Natural killer cell treated with Interleukin-12 subunit alpha and Interleukin-12 subunit beta and Interleukin-15 and Interleukin-18, amount 100 ng/mL, for 72 hours (primary cell): Measurements from ENCODE around the gene SEC24A. TPM values are rescaled to one million over a fixed set of nuclear protein-coding genes. Genes with fewer than 3 reads are reported as not detected.
A peak's percentile ranks its signal among the peaks of the same experiment; 100 is the strongest.
"Not testable (repeated sequence)": the region's sequence is repeated elsewhere in the genome, so short reads cannot be mapped to it uniquely, and the experiment has no call there.

ENCODE experiments used
- ATAC-seq, 2 donors: fragments of 150-1000 bp; cut with Tn5 transposase in 1 of 2; sonication (Bioruptor Pico), chemical (Tn5 transposase) in 1 of 2; 2 replicates each; pipeline ENCODE4 v1.10.0; 2021
- DNase-seq: peaks from one replicate; pipeline ENCODE4 v3.0.0; 2022; ENCODE audit warnings: low spot score
- H3K27ac Mint-ChIP-seq, 2 donors: 1 replicate in 1 of 2; 2 replicates in 1 of 2; pipeline ENCODE4 v1.8.0; 2022; ENCODE audit warnings: mixed read lengths in 2 of 2, mild to moderate bottlenecking in 1 of 2, moderate library complexity in 1 of 2
- H3K27me3 Mint-ChIP-seq, 2 donors: 1 replicate in 1 of 2; 2 replicates in 1 of 2; pipeline ENCODE4 v1.8.0; 2022; ENCODE audit warnings: mixed read lengths in 2 of 2
- H3K36me3 Mint-ChIP-seq: one replicate; pipeline ENCODE4 v1.8.0; 2022; ENCODE audit warnings: mixed read lengths
- H3K4me1 Mint-ChIP-seq, 2 donors: 1 replicate in 1 of 2; 2 replicates in 1 of 2; pipeline ENCODE4 v1.8.0; 2022; ENCODE audit warnings: low read depth in 2 of 2, mixed read lengths in 2 of 2, mild to moderate bottlenecking in 1 of 2
- H3K4me3 Mint-ChIP-seq: one replicate; pipeline ENCODE4 v1.8.0; 2022; ENCODE audit warnings: mixed read lengths
- H3K9me3 Mint-ChIP-seq: 2 replicates; pipeline ENCODE4 v1.8.0; 2022; ENCODE audit warnings: mixed read lengths
- total RNA-seq, 2 donors: library from RNA; stranded (reverse); gene quantifications; one replicate each; pipeline ENCODE4 v1.2.3, GENCODE V29; 2022

SEC24A gene
- total RNA-seq, 2 donors from 2014 or later: 40.2 to 42.1 TPM

- no peak for DNase-seq
- H3K27ac Mint-ChIP-seq: no peak overlapping the region
These were observed 14.4 kb downstream of the SEC24A start for GRCh38 chr5:134662971-134663370.

GRCh38 chr5:134664448-134664847 lies 15.9 kb downstream of the SEC24A start:
- no peak for DNase-seq
- Mint-ChIP-seq H3K27me3 (no peaks in the 10 kb centered on the region), H3K9me3 (no peaks in the 10 kb centered on the region), H3K4me1 (peaks cover 8 to 11% of the 10 kb centered on the region in 2 donors), H3K36me3 (peaks cover 6% of the 10 kb centered on the region), H3K4me3 (no peak overlapping the region), H3K27ac (no peak overlapping the region)
- ATAC-seq: no peak

More at GRCh38 chr5:134662971-134663370, 14.4 kb downstream of the SEC24A start:
- Mint-ChIP-seq H3K4me3 (no peak overlapping the region), H3K4me1 (peaks cover 13 to 18% of the 10 kb centered on the region in 2 donors), H3K27me3 (no peaks in the 10 kb centered on the region), H3K9me3 (no peaks in the 10 kb centered on the region), H3K36me3 (peaks cover 6% of the 10 kb centered on the region)
- no peak for ATAC-seq

- H3K27me3 Mint-ChIP-seq, H3K36me3 Mint-ChIP-seq, DNase-seq, H3K4me1 Mint-ChIP-seq, ATAC-seq, H3K4me3 Mint-ChIP-seq, H3K27ac Mint-ChIP-seq, H3K9me3 Mint-ChIP-seq: not testable (repeated sequence)
These were observed 25.0 kb downstream of the SEC24A start for GRCh38 chr5:134673546-134673945.

- DNase-seq, H3K4me1 Mint-ChIP-seq, H3K4me3 Mint-ChIP-seq, H3K36me3 Mint-ChIP-seq, ATAC-seq, H3K9me3 Mint-ChIP-seq, H3K27ac Mint-ChIP-seq, H3K27me3 Mint-ChIP-seq: not testable (repeated sequence)
These were observed 28.8 kb downstream of the SEC24A start for GRCh38 chr5:134677357-134677756.

- ATAC-seq, DNase-seq, H3K9me3 Mint-ChIP-seq, H3K4me1 Mint-ChIP-seq, H3K4me3 Mint-ChIP-seq, H3K27ac Mint-ChIP-seq, H3K27me3 Mint-ChIP-seq: not testable (repeated sequence)
- H3K36me3 Mint-ChIP-seq: peaks cover 20% of the 10 kb centered on the region
These were observed 41.6 kb downstream of the SEC24A start for GRCh38 chr5:134690144-134690543.

GRCh38 chr5:134692722-134693121 lies 44.1 kb downstream of the SEC24A start:
- H3K36me3 Mint-ChIP-seq: peaks cover 14% of the 10 kb centered on the region
- no peaks in the 10 kb centered on the region for H3K4me1 Mint-ChIP-seq
- H3K27me3 Mint-ChIP-seq: no peaks in the 10 kb centered on the region
- H3K27ac Mint-ChIP-seq: no peak overlapping the region
- ATAC-seq (no peak), DNase-seq (no peak)
- no peaks in the 10 kb centered on the region for H3K9me3 Mint-ChIP-seq
- H3K4me3 Mint-ChIP-seq: no peak overlapping the region

GRCh38 chr5:134708301-134708700 lies 59.7 kb downstream of the SEC24A start:
- Mint-ChIP-seq H3K27me3 (no peaks in the 10 kb centered on the region), H3K4me1 (no peaks in the 10 kb centered on the region), H3K4me3 (no peak overlapping the region), H3K36me3 (peaks cover 6% of the 10 kb centered on the region), H3K27ac (no peak overlapping the region), H3K9me3 (no peaks in the 10 kb centered on the region)
- no peak for DNase-seq
- no peak for ATAC-seq

GRCh38 chr5:134714120-134714519 lies 65.5 kb downstream of the SEC24A start:
- no peak for DNase-seq
- Mint-ChIP-seq H3K4me3 (no peak overlapping the region), H3K27me3 (no peaks in the 10 kb centered on the region), H3K9me3 (no peaks in the 10 kb centered on the region), H3K36me3 (peaks cover 17% of the 10 kb centered on the region), H3K4me1 (no peaks in the 10 kb centered on the region), H3K27ac (no peak overlapping the region)
- peak in 1 of 2 donors; percentile 44 for ATAC-seq

- no peaks in the 10 kb centered on the region for H3K27me3 Mint-ChIP-seq
- no peaks in the 10 kb centered on the region for H3K4me1 Mint-ChIP-seq
- H3K4me3 Mint-ChIP-seq: no peak overlapping the region
- peaks cover 17% of the 10 kb centered on the region for H3K36me3 Mint-ChIP-seq
- H3K9me3 Mint-ChIP-seq: no peaks in the 10 kb centered on the region
- no peak for DNase-seq
- peak in 1 of 2 donors; percentile 58 for ATAC-seq
- no peak overlapping the region for H3K27ac Mint-ChIP-seq
These were observed 66.0 kb downstream of the SEC24A start for GRCh38 chr5:134714541-134714940.

- H3K27ac Mint-ChIP-seq, H3K27me3 Mint-ChIP-seq, ATAC-seq, H3K4me1 Mint-ChIP-seq, DNase-seq, H3K9me3 Mint-ChIP-seq, H3K4me3 Mint-ChIP-seq: not testable (repeated sequence)
- peaks cover 13% of the 10 kb centered on the region for H3K36me3 Mint-ChIP-seq
These were observed 66.9 kb downstream of the SEC24A start for GRCh38 chr5:134715466-134715865.

- H3K4me1 Mint-ChIP-seq: no peaks in the 10 kb centered on the region
- no peaks in the 10 kb centered on the region for H3K27me3 Mint-ChIP-seq
- H3K36me3 Mint-ChIP-seq: peaks cover 15% of the 10 kb centered on the region
- H3K4me3 Mint-ChIP-seq: no peak overlapping the region
- H3K27ac Mint-ChIP-seq: no peak overlapping the region
- DNase-seq (no peak), ATAC-seq (no peak)
- H3K9me3 Mint-ChIP-seq: no peaks in the 10 kb centered on the region
These were observed 76.3 kb downstream of the SEC24A start for GRCh38 chr5:134724872-134725271.

- H3K27ac Mint-ChIP-seq: no peak overlapping the region
- no peak overlapping the region for H3K4me3 Mint-ChIP-seq
- no peaks in the 10 kb centered on the region for H3K36me3 Mint-ChIP-seq
- DNase-seq (no peak), ATAC-seq (no peak)
- H3K4me1 Mint-ChIP-seq: peaks cover 3 to 5% of the 10 kb centered on the region in 2 donors
- no peaks in the 10 kb centered on the region for H3K27me3 Mint-ChIP-seq
- H3K9me3 Mint-ChIP-seq: no peaks in the 10 kb centered on the region
These were observed 84.2 kb downstream of the SEC24A start for GRCh38 chr5:134732819-134733218.

GRCh38 chr5:134735243-134735642 lies 86.7 kb downstream of the SEC24A start:
- Mint-ChIP-seq H3K4me1 (peaks cover 18% of the 10 kb centered on the region in 2 donors), H3K36me3 (no peaks in the 10 kb centered on the region), H3K4me3 (no peak overlapping the region), H3K9me3 (no peaks in the 10 kb centered on the region), H3K27ac (no peak overlapping the region), H3K27me3 (no peaks in the 10 kb centered on the region)
- ATAC-seq: no peak
- DNase-seq: no peak

- no peak overlapping the region for H3K27ac Mint-ChIP-seq
These were observed 87.7 kb downstream of the SEC24A start for GRCh38 chr5:134736173-134736812.

More at GRCh38 chr5:134736173-134736812, 87.7 kb downstream of the SEC24A start:
- DNase-seq: no peak
- no peak for ATAC-seq
- Mint-ChIP-seq H3K4me1 (peaks cover 18% of the 10 kb centered on the region in 2 donors), H3K9me3 (no peaks in the 10 kb centered on the region), H3K27me3 (no peaks in the 10 kb centered on the region), H3K36me3 (no peaks in the 10 kb centered on the region), H3K4me3 (no peak overlapping the region)
